ENCODE results near the gene NRF1. TPM values are rescaled to one million over a fixed set of nuclear protein-coding genes. Genes with fewer than 3 reads are reported as not detected.

NRF1 gene
- total and polyA plus RNA-seq, 4 donors = 4.9 to 23.4 (median 14.3) TPM

- Histone ChIP-seq H3K27me3 (ENCODE audit: control insufficient read depth in 1 of 2, insufficient read depth in 2 of 2, low read length in 1 of 2) (no peaks in the 10 kb centered on the region), H3K4me3 (ENCODE audit: low read length in 2 of 2) (no peak overlapping the region), H3K9me3 (ENCODE audit: control insufficient read depth, low read length) (no peaks in the 10 kb centered on the region), H3K27ac (ENCODE audit: low read depth in 1 of 2, low read length in 2 of 2) (no peak overlapping the region), H3K4me1 (ENCODE audit: control insufficient read depth in 1 of 2, insufficient read depth in 2 of 2, low read length in 2 of 2) (peaks cover 0 to 2% of the 10 kb centered on the region in 2 donors), H3K36me3 (ENCODE audit: control insufficient read depth in 1 of 2, insufficient read depth in 2 of 2, low read length in 1 of 2) (peaks cover 2 to 3% of the 10 kb centered on the region in 2 donors)
- intact Hi-C loops (cut with DNase I) = no loop called here
- WGBS, 2 donors = 88 to 91% methylated on average over 5 of the region's 5 CpGs
- DNase-seq (no peak), ATAC-seq (ENCODE audit: low FRiP score) (no peak)
Observed at GRCh38 chr7:129734400-129734799, 122.9 kb downstream of the NRF1 start.

- Histone ChIP-seq H3K27me3 (ENCODE audit: control insufficient read depth in 1 of 2, insufficient read depth in 2 of 2, low read length in 1 of 2) (no peaks in the 10 kb centered on the region), H3K9me3 (ENCODE audit: control insufficient read depth, low read length) (no peaks in the 10 kb centered on the region), H3K4me3 (ENCODE audit: low read length in 2 of 2) (no peak overlapping the region), H3K4me1 (ENCODE audit: control insufficient read depth in 1 of 2, insufficient read depth in 2 of 2, low read length in 2 of 2) (peaks cover 0 to 2% of the 10 kb centered on the region in 2 donors), H3K36me3 (ENCODE audit: control insufficient read depth in 1 of 2, insufficient read depth in 2 of 2, low read length in 1 of 2) (peaks cover 0 to 8% of the 10 kb centered on the region in 2 donors), H3K27ac (ENCODE audit: low read depth in 1 of 2, low read length in 2 of 2) (no peak overlapping the region)
- WGBS, 2 donors = 34 to 37% methylated on average over 4 of the region's 4 CpGs
- DNase-seq (no peak), ATAC-seq (ENCODE audit: low FRiP score) (no peak)
- intact Hi-C loops (cut with DNase I) = no loop called here
Observed at GRCh38 chr7:129739427-129739826, 127.9 kb downstream of the NRF1 start.

- H3K27ac ChIP-seq (ENCODE audit: low read depth in 1 of 2, low read length in 2 of 2) = no peak overlapping the region
- no peak for ATAC-seq (ENCODE audit: low FRiP score)
- WGBS, 2 donors = 91% methylated on average over 10 of the region's 10 CpGs
- intact Hi-C loops (cut with DNase I) = no loop called here
- peaks cover 0 to 2% of the 10 kb centered on the region in 2 donors for H3K4me1 ChIP-seq (ENCODE audit: control insufficient read depth in 1 of 2, insufficient read depth in 2 of 2, low read length in 2 of 2)
- DNase-seq = no peak
- H3K36me3 ChIP-seq (ENCODE audit: control insufficient read depth in 1 of 2, insufficient read depth in 2 of 2, low read length in 1 of 2) = peaks cover 0 to 9% of the 10 kb centered on the region in 2 donors
- H3K9me3 ChIP-seq (ENCODE audit: control insufficient read depth, low read length) = no peaks in the 10 kb centered on the region
- no peak overlapping the region for H3K4me3 ChIP-seq (ENCODE audit: low read length in 2 of 2)
- no peaks in the 10 kb centered on the region for H3K27me3 ChIP-seq (ENCODE audit: control insufficient read depth in 1 of 2, insufficient read depth in 2 of 2, low read length in 1 of 2)
Observed at GRCh38 chr7:129740574-129741410, 129.3 kb downstream of the NRF1 start.

- Histone ChIP-seq H3K4me1 (ENCODE audit: control insufficient read depth in 1 of 2, insufficient read depth in 2 of 2, low read length in 2 of 2) (peaks cover 0 to 2% of the 10 kb centered on the region in 2 donors), H3K36me3 (ENCODE audit: control insufficient read depth in 1 of 2, insufficient read depth in 2 of 2, low read length in 1 of 2) (peaks cover under 1 to 9% of the 10 kb centered on the region in 2 donors), H3K27me3 (ENCODE audit: control insufficient read depth in 1 of 2, insufficient read depth in 2 of 2, low read length in 1 of 2) (no peaks in the 10 kb centered on the region), H3K27ac (ENCODE audit: low read depth in 1 of 2, low read length in 2 of 2) (no peak overlapping the region), H3K4me3 (ENCODE audit: low read length in 2 of 2) (no peak overlapping the region), H3K9me3 (ENCODE audit: control insufficient read depth, low read length) (no peaks in the 10 kb centered on the region)
- 58 to 68% methylated on average over 2 of the region's 2 CpGs for WGBS, 2 donors
- intact Hi-C loops (cut with DNase I) = no loop called here
- DNase-seq (no peak), ATAC-seq (ENCODE audit: low FRiP score) (no peak)
Observed at GRCh38 chr7:129741743-129742213, 130.3 kb downstream of the NRF1 start.

- intact Hi-C loops (cut with DNase I) = no loop called here
- no peak for ATAC-seq (ENCODE audit: low FRiP score)
- H3K9me3 ChIP-seq (ENCODE audit: control insufficient read depth, low read length) = no peaks in the 10 kb centered on the region
- no peak overlapping the region for H3K27ac ChIP-seq (ENCODE audit: low read depth in 1 of 2, low read length in 2 of 2)
- no peak overlapping the region for H3K4me3 ChIP-seq (ENCODE audit: low read length in 2 of 2)
- H3K36me3 ChIP-seq (ENCODE audit: control insufficient read depth in 1 of 2, insufficient read depth in 2 of 2, low read length in 1 of 2) = peaks cover 3 to 10% of the 10 kb centered on the region in 2 donors
- H3K27me3 ChIP-seq (ENCODE audit: control insufficient read depth in 1 of 2, insufficient read depth in 2 of 2, low read length in 1 of 2) = no peaks in the 10 kb centered on the region
- no peak for DNase-seq
- H3K4me1 ChIP-seq (ENCODE audit: control insufficient read depth in 1 of 2, insufficient read depth in 2 of 2, low read length in 2 of 2) = peaks cover 0 to 2% of the 10 kb centered on the region in 2 donors
- 91 to 95% methylated on average over 5 of the region's 5 CpGs for WGBS, 2 donors
Observed at GRCh38 chr7:129742256-129742655, 130.7 kb downstream of the NRF1 start.

- no peak for ATAC-seq (ENCODE audit: low FRiP score)
- WGBS, 2 donors = 81 to 82% methylated on average over 4 of the region's 4 CpGs
- H3K27me3 ChIP-seq (ENCODE audit: control insufficient read depth in 1 of 2, insufficient read depth in 2 of 2, low read length in 1 of 2) = no peaks in the 10 kb centered on the region
Observed at GRCh38 chr7:129746857-129747529, 135.5 kb downstream of the NRF1 start.

GRCh38 chr7:129748356-129749109 is 137.0 kb downstream of the NRF1 start:
- no peaks in the 10 kb centered on the region for H3K9me3 ChIP-seq (ENCODE audit: control insufficient read depth, low read length)
- peaks cover 3 to 5% of the 10 kb centered on the region in 2 donors for H3K36me3 ChIP-seq (ENCODE audit: control insufficient read depth in 1 of 2, insufficient read depth in 2 of 2, low read length in 1 of 2)
- intact Hi-C loops (cut with DNase I) = no loop called here
- no peak for DNase-seq
- ATAC-seq (ENCODE audit: low FRiP score) = no peak
- no peak overlapping the region for H3K4me3 ChIP-seq (ENCODE audit: low read length in 2 of 2)
- H3K27me3 ChIP-seq (ENCODE audit: control insufficient read depth in 1 of 2, insufficient read depth in 2 of 2, low read length in 1 of 2) = no peaks in the 10 kb centered on the region
- no peak overlapping the region for H3K27ac ChIP-seq (ENCODE audit: low read depth in 1 of 2, low read length in 2 of 2)
- no peaks in the 10 kb centered on the region for H3K4me1 ChIP-seq (ENCODE audit: control insufficient read depth in 1 of 2, insufficient read depth in 2 of 2, low read length in 2 of 2)
- WGBS, 2 donors = 94 to 95% methylated on average over 4 of the region's 4 CpGs

More at GRCh38 chr7:129746857-129747529, 135.5 kb downstream of the NRF1 start:
- Histone ChIP-seq H3K9me3 (ENCODE audit: control insufficient read depth, low read length) (no peaks in the 10 kb centered on the region), H3K4me3 (ENCODE audit: low read length in 2 of 2) (no peak overlapping the region), H3K27ac (ENCODE audit: low read depth in 1 of 2, low read length in 2 of 2) (no peak overlapping the region), H3K36me3 (ENCODE audit: control insufficient read depth in 1 of 2, insufficient read depth in 2 of 2, low read length in 1 of 2) (peaks cover 3 to 6% of the 10 kb centered on the region in 2 donors), H3K4me1 (ENCODE audit: control insufficient read depth in 1 of 2, insufficient read depth in 2 of 2, low read length in 2 of 2) (no peaks in the 10 kb centered on the region)
- DNase-seq = no peak
- intact Hi-C loops (cut with DNase I) = no loop called here

- Histone ChIP-seq H3K27ac (ENCODE audit: low read depth in 1 of 2, low read length in 2 of 2) (no peak overlapping the region), H3K4me1 (ENCODE audit: control insufficient read depth in 1 of 2, insufficient read depth in 2 of 2, low read length in 2 of 2) (no peaks in the 10 kb centered on the region), H3K4me3 (ENCODE audit: low read length in 2 of 2) (no peak overlapping the region), H3K9me3 (ENCODE audit: control insufficient read depth, low read length) (no peaks in the 10 kb centered on the region), H3K27me3 (ENCODE audit: control insufficient read depth in 1 of 2, insufficient read depth in 2 of 2, low read length in 1 of 2) (no peaks in the 10 kb centered on the region), H3K36me3 (ENCODE audit: control insufficient read depth in 1 of 2, insufficient read depth in 2 of 2, low read length in 1 of 2) (peaks cover 3% of the 10 kb centered on the region in 2 donors)
- intact Hi-C loops (cut with DNase I) = no loop called here
- no peak for DNase-seq
- 94 to 95% methylated on average over 7 of the region's 7 CpGs for WGBS, 2 donors
- ATAC-seq (ENCODE audit: low FRiP score) = no peak
Observed at GRCh38 chr7:129750091-129750490, 138.6 kb downstream of the NRF1 start.

Measured in aorta (tissue), 5 donors.